Measurements from ENCODE around the gene AMHR2. TPM values are rescaled to one million over a fixed set of nuclear protein-coding genes. Genes with fewer than 3 reads are reported as not detected.

AMHR2 gene
- total and polyA plus RNA-seq, 9 donors, result 0.09 to 0.36 (median 0.20) TPM; not detected in 4

- Histone ChIP-seq H3K4me3 (ENCODE audit: low read length) (peak within 1 kb of the TSS; percentile 78), H3K36me3 (ENCODE audit: control insufficient read depth, insufficient read depth, low read length) (peaks cover 23% of the 10 kb centered on the region)
- 0% methylated on average over 11 of the region's 32 CpGs for WGBS (ENCODE audit: insufficient coverage)
Observed at GRCh38 chr12:53451661-53452158, 28.1 kb downstream of the AMHR2 start, which contains the start of gene PCBP2. PCBP2 (plus strand) TSS chr12:53452102; CDS start chr12:53454801, 2,699 bp downstream.

DNA sequence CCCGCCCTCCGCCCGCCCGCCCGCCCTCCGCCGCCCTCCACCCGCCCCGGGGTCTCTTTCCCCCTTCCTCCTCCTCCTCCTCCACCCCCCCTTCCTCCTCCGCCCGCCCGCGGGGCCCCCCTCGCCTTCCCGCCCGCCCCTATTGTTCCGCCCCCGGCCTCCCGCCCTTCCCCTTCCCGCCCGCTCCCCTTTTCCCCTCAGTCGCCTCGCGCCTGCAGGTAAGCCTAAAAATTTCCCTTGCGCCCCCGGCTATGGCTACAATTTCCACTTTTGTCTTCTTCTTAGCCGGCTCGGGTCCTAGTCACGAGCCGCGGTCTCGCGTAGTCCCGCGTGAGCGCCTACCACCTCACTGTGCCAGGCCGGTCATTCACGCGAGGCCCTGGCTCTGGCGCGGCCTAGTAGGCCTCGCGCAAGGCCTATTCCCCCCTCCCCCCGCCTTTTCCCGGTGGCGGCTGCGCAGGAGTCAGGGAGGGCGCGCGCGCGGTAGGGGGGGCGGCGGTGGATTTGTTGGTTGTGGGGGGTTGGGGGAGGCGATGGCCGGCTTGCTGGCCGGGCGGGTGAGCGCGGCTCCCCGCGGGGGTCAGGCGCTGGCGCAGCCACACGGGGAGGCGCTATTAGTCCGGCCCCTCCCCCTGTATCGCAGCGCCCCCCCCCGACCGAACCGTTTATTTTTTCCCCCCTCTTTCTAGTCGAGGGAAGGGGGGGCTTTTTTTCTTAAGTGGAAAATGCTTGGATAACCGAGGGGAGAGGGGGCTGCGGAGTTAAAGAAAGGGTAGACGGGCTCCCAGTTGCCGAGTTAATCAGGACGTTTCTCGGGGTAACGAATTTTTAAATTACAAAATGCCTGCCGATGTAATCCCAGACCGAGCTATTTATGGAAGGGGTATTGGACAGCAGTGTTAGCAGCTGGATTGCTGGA lies 28.8 kb downstream of the AMHR2 start:
- Histone ChIP-seq H3K36me3 (ENCODE audit: control insufficient read depth, insufficient read depth, low read length) (peaks cover 26% of the 10 kb centered on the region), H3K4me1 (ENCODE audit: control insufficient read depth, insufficient read depth, low read length) (peaks cover 9% of the 10 kb centered on the region), H3K27me3 (ENCODE audit: control insufficient read depth, insufficient read depth, low read length) (no peaks in the 10 kb centered on the region), H3K9me3 (replicated peaks; ENCODE audit: control insufficient read depth, low read depth, low read length) (no peaks in the 10 kb centered on the region), H3K27ac (ENCODE audit: low read length) (peak overlapping the region; percentile 98), H3K4me3 (ENCODE audit: low read length) (peak overlapping the region; percentile 78)
- WGBS (ENCODE audit: insufficient coverage), result under 1% methylated on average over 31 of the region's 82 CpGs
- peak; percentile 94 for DNase-seq

More at GRCh38 chr12:53451661-53452158, 28.1 kb downstream of the AMHR2 start, which contains the start of gene PCBP2:
- peaks cover 9% of the 10 kb centered on the region for H3K4me1 ChIP-seq (ENCODE audit: control insufficient read depth, insufficient read depth, low read length)
- H3K9me3 ChIP-seq (replicated peaks; ENCODE audit: control insufficient read depth, low read depth, low read length), result no peaks in the 10 kb centered on the region
- no peaks in the 10 kb centered on the region for H3K27me3 ChIP-seq (ENCODE audit: control insufficient read depth, insufficient read depth, low read length)
- H3K27ac ChIP-seq (ENCODE audit: low read length), result peak within 1 kb of the TSS; percentile 98
- DNase-seq, result peak; percentile 100

DNA sequence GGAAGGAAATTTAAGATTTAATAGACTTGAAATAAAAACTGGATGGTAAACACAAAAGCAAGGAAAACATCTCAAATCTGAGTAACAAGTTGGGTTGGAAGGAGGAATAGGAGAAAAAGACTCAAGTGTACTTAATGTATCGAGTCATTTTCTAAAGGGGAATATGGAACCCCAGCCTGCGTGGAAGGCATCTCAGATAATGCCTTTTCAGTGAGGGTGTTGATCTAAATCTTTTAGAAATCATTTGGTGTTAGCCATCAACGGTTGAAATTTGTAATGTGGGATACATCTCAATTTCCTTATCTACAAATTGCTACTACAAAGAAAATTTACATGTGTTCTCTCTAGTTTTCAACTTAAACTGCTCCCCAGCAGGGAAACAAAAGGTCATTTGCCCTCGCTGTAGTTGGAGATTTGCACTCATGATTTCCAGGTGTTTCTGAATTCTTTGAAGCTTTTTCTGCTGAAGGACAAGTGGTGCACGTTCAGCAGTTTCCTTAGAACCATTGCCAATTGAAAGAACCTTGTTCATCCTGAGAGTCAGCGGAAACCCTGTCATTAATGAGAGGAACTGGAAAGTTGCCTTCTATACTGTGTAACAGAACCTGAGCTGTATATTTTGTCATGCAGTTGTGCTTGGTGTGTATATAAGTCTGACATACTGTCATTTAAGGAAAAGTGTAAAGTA lies 30.4 kb downstream of the AMHR2 start:
- peaks cover 41% of the 10 kb centered on the region for H3K36me3 ChIP-seq (ENCODE audit: control insufficient read depth, insufficient read depth, low read length)
- no peak overlapping the region for H3K27ac ChIP-seq (ENCODE audit: low read length)
- no peak for DNase-seq
- WGBS (ENCODE audit: insufficient coverage), result 18% methylated on average over 4 of the region's 6 CpGs
- no peaks in the 10 kb centered on the region for H3K9me3 ChIP-seq (replicated peaks; ENCODE audit: control insufficient read depth, low read depth, low read length)
- H3K27me3 ChIP-seq (ENCODE audit: control insufficient read depth, insufficient read depth, low read length), result no peaks in the 10 kb centered on the region
- H3K4me3 ChIP-seq (ENCODE audit: low read length), result no peak overlapping the region
- H3K4me1 ChIP-seq (ENCODE audit: control insufficient read depth, insufficient read depth, low read length), result peaks cover 9% of the 10 kb centered on the region

- H3K27me3 ChIP-seq (ENCODE audit: control insufficient read depth, insufficient read depth, low read length), result no peaks in the 10 kb centered on the region
- no peak overlapping the region for H3K27ac ChIP-seq (ENCODE audit: low read length)
- WGBS (ENCODE audit: insufficient coverage), result no CpG with 5 or more reads among the region's 3 CpGs
Observed at GRCh38 chr12:53454707-53455106, 31.1 kb downstream of the AMHR2 start.

DNA sequence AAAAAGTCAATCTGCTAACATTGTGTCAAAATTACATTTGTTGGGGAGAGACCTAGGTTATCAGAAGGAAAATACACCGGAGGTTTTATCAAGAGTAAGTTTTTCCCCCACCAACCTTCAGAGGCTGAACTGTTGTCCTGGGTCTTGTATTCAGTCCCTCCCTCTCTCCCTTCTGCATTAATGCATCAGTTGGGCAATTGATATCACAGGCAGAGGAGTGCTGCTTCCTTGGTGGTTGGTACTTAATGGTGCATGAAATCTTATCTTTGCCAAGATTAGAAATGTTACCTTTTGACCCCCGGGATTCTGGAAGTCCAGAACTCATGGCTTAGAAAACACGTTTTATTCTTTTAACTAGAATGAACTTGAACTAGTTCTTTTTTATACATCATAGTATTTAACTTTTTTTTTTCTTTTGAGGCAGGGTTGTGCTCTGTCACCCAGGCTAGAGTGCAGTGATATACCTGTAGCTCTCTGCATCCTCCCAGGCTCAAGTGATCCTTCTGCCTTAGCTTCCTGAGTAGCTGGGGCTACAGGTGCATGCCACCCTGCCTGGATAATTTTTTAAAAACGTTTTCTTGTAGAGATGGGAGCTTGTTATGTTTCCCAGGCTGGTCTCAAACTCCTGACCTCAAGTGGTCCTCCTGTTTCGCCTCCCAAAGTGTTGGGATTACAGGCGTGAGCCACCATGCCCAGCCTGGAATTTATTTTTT lies 33.2 kb downstream of the AMHR2 start:
- no peak overlapping the region for H3K4me3 ChIP-seq (ENCODE audit: low read length)
- no peaks in the 10 kb centered on the region for H3K27me3 ChIP-seq (ENCODE audit: control insufficient read depth, insufficient read depth, low read length)
- H3K9me3 ChIP-seq (replicated peaks; ENCODE audit: control insufficient read depth, low read depth, low read length), result no peaks in the 10 kb centered on the region
- H3K27ac ChIP-seq (ENCODE audit: low read length), result no peak overlapping the region
- H3K36me3 ChIP-seq (ENCODE audit: control insufficient read depth, insufficient read depth, low read length), result peaks cover 65% of the 10 kb centered on the region
- WGBS (ENCODE audit: insufficient coverage), result 50% methylated on average over 1 of the region's 6 CpGs
- peaks cover 12% of the 10 kb centered on the region for H3K4me1 ChIP-seq (ENCODE audit: control insufficient read depth, insufficient read depth, low read length)
- DNase-seq, result no peak

More at GRCh38 chr12:53454707-53455106, 31.1 kb downstream of the AMHR2 start:
- DNase-seq, result no peak
- H3K4me3 ChIP-seq (ENCODE audit: low read length), result no peak overlapping the region
- peaks cover 9% of the 10 kb centered on the region for H3K4me1 ChIP-seq (ENCODE audit: control insufficient read depth, insufficient read depth, low read length)
- H3K36me3 ChIP-seq (ENCODE audit: control insufficient read depth, insufficient read depth, low read length), result peaks cover 44% of the 10 kb centered on the region
- H3K9me3 ChIP-seq (replicated peaks; ENCODE audit: control insufficient read depth, low read depth, low read length), result no peaks in the 10 kb centered on the region

GRCh38 chr12:53459097-53459496 lies 35.4 kb downstream of the AMHR2 start:
- H3K27me3 ChIP-seq (ENCODE audit: control insufficient read depth, insufficient read depth, low read length), result no peaks in the 10 kb centered on the region
- H3K4me3 ChIP-seq (ENCODE audit: low read length), result no peak overlapping the region
- 40% methylated on average over 1 of the region's 4 CpGs for WGBS (ENCODE audit: insufficient coverage)
- peaks cover 10% of the 10 kb centered on the region for H3K4me1 ChIP-seq (ENCODE audit: control insufficient read depth, insufficient read depth, low read length)
- H3K9me3 ChIP-seq (replicated peaks; ENCODE audit: control insufficient read depth, low read depth, low read length), result no peaks in the 10 kb centered on the region
- DNase-seq, result no peak
- H3K27ac ChIP-seq (ENCODE audit: low read length), result no peak overlapping the region
- peaks cover 84% of the 10 kb centered on the region for H3K36me3 ChIP-seq (ENCODE audit: control insufficient read depth, insufficient read depth, low read length)

DNA sequence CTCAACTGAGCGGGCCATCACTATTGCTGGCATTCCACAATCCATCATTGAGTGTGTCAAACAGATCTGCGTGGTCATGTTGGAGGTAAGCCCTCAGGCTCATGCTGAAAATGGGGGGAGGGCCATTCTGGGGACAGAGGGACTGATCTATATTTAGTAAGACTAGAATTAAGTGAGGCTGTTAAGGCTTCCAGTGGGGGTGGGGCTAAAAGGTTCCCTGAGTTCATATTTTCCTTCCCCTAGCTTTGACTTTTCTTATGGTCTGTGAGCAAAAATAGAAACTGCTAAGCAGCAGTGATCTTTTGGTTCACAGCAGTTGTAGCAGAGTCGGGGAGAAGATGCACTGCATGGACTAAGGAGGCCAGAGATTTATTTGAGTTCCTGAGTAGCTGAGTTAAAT lies 37.4 kb downstream of the AMHR2 start:
- Histone ChIP-seq H3K27me3 (ENCODE audit: control insufficient read depth, insufficient read depth, low read length) (no peaks in the 10 kb centered on the region), H3K36me3 (ENCODE audit: control insufficient read depth, insufficient read depth, low read length) (peaks cover 88% of the 10 kb centered on the region), H3K9me3 (replicated peaks; ENCODE audit: control insufficient read depth, low read depth, low read length) (no peaks in the 10 kb centered on the region), H3K27ac (ENCODE audit: low read length) (no peak overlapping the region), H3K4me1 (ENCODE audit: control insufficient read depth, insufficient read depth, low read length) (peaks cover 3% of the 10 kb centered on the region), H3K4me3 (ENCODE audit: low read length) (no peak overlapping the region)
- WGBS (ENCODE audit: insufficient coverage), result 71% methylated on average over 1 of the region's 3 CpGs
- DNase-seq, result no peak

GRCh38 chr12:53461591-53461990 lies 37.9 kb downstream of the AMHR2 start:
- no peak for DNase-seq
- no peaks in the 10 kb centered on the region for H3K27me3 ChIP-seq (ENCODE audit: control insufficient read depth, insufficient read depth, low read length)
- H3K4me1 ChIP-seq (ENCODE audit: control insufficient read depth, insufficient read depth, low read length), result peaks cover 3% of the 10 kb centered on the region
- no peaks in the 10 kb centered on the region for H3K9me3 ChIP-seq (replicated peaks; ENCODE audit: control insufficient read depth, low read depth, low read length)
- no peak overlapping the region for H3K27ac ChIP-seq (ENCODE audit: low read length)
- WGBS (ENCODE audit: insufficient coverage), result 80% methylated on average over 1 of the region's 8 CpGs
- peaks cover 92% of the 10 kb centered on the region for H3K36me3 ChIP-seq (ENCODE audit: control insufficient read depth, insufficient read depth, low read length)
- no peak overlapping the region for H3K4me3 ChIP-seq (ENCODE audit: low read length)

- Histone ChIP-seq H3K36me3 (ENCODE audit: control insufficient read depth, insufficient read depth, low read length) (peaks cover 92% of the 10 kb centered on the region), H3K4me3 (ENCODE audit: low read length) (no peak overlapping the region), H3K9me3 (replicated peaks; ENCODE audit: control insufficient read depth, low read depth, low read length) (no peaks in the 10 kb centered on the region), H3K27me3 (ENCODE audit: control insufficient read depth, insufficient read depth, low read length) (no peaks in the 10 kb centered on the region), H3K4me1 (ENCODE audit: control insufficient read depth, insufficient read depth, low read length) (peaks cover 3% of the 10 kb centered on the region), H3K27ac (ENCODE audit: low read length) (no peak overlapping the region)
- DNase-seq, result no peak
- WGBS (ENCODE audit: insufficient coverage), result no CpG with 5 or more reads among the region's 3 CpGs
Observed at GRCh38 chr12:53462935-53463334, 39.3 kb downstream of the AMHR2 start.

Data from muscle of leg (tissue), 11 donors.